Endodermal cell (in vitro differentiated cells): Measurements from ENCODE around the gene PLAC1. TPM values are rescaled to one million over a fixed set of nuclear protein-coding genes. Genes with fewer than 3 reads are reported as not detected.

Source experiments
- DNase-seq: peaks from one replicate; pipeline ENCODE4 v3.0.0-alpha.2; 2017
- H3K27ac ChIP-seq: 2 replicates; pipeline ENCODE4 v1.5.1; 2013; ENCODE audit warnings: mild to moderate bottlenecking, low read depth, low read length, moderate library complexity
- H3K27me3 ChIP-seq: 2 replicates; pipeline ENCODE4 v1.6.1; 2013; ENCODE audit warnings: mild to moderate bottlenecking, low read length, moderate library complexity; ENCODE audit not compliant: insufficient read depth, control insufficient read depth, poor library complexity, severe bottlenecking
- H3K36me3 ChIP-seq: 2 replicates; pipeline ENCODE4 v1.7.0; 2013; ENCODE audit warnings: mild to moderate bottlenecking, low read length, moderate library complexity; ENCODE audit not compliant: control insufficient read depth, insufficient read depth
- H3K4me1 ChIP-seq: one replicate; pipeline ENCODE4 v1.7.0; 2013; ENCODE audit warnings: low read length; ENCODE audit not compliant: control insufficient read depth, insufficient read depth
- H3K4me3 ChIP-seq: 2 replicates; pipeline ENCODE4 v1.5.1; 2013; ENCODE audit warnings: mild to moderate bottlenecking, low read length, moderate library complexity
- H3K9ac ChIP-seq: 2 replicates; pipeline ENCODE4 v1.6.1; 2013; ENCODE audit warnings: mild to moderate bottlenecking, low read length, moderate library complexity; ENCODE audit not compliant: poor library complexity, severe bottlenecking; ENCODE audit errors: extremely low read depth
- H3K9me3 ChIP-seq: 2 replicates; pipeline ENCODE4 v1.6.1; 2013; ENCODE audit warnings: mild to moderate bottlenecking, low read length, moderate library complexity; ENCODE audit not compliant: control insufficient read depth
- H3K27ac Mint-ChIP-seq: 2 replicates; pipeline ENCODE4 v1.8.0; 2020; ENCODE audit warnings: mixed read lengths
- H3K27me3 Mint-ChIP-seq: 2 replicates; pipeline ENCODE4 v1.8.0; 2021; ENCODE audit warnings: mild to moderate bottlenecking, mixed read lengths; ENCODE audit not compliant: insufficient read depth
- H3K36me3 Mint-ChIP-seq: 2 replicates; pipeline ENCODE4 v1.8.0; 2020; ENCODE audit warnings: low read depth, mixed read lengths
- H3K4me1 Mint-ChIP-seq: 2 replicates; pipeline ENCODE4 v1.8.0; 2020; ENCODE audit warnings: mixed read lengths
- H3K4me3 Mint-ChIP-seq: 2 replicates; pipeline ENCODE4 v1.8.0; 2020; ENCODE audit warnings: mild to moderate bottlenecking, moderate library complexity, mixed read lengths
- H3K9me3 Mint-ChIP-seq: 2 replicates; pipeline ENCODE4 v1.8.0; 2020; ENCODE audit warnings: mild to moderate bottlenecking, mixed read lengths
- CTCF ChIP-seq: fragments of 200-600 bp; sonication (generic); conservative IDR thresholded peaks from 2 replicates; pipeline ENCODE4 v1.5.0; 2021; ENCODE audit warnings: antibody characterized with exemption, mild to moderate bottlenecking
- WGBS, 2 experiments: methylation state at CpG; one replicate each; pipeline versions ENCODE4 v1.1.5 to v1.1.7; 2013; ENCODE audit warnings: missing lambda C conversion rate in 2 of 2, mixed read lengths in 1 of 2; ENCODE audit not compliant: insufficient coverage in 1 of 2, insufficient read length in 1 of 2; 5-methylcytosine and 5-hydroxymethylcytosine counted together
- total RNA-seq, 2 donors: library from RNA; stranded (reverse); fragmentation: NEBNext Ultra II Directional in 1 of 2; extraction: Animal tissue kit (Norgen Biotek cat#: 25700) in 1 of 2; gene quantifications; 2 replicates in 1 of 2; 3 replicates in 1 of 2; pipeline ENCODE4 v1.2.1, GENCODE V29; 2021

Gene PLAC1
- total RNA-seq, 2 donors from 2014 or later, result not detected

GRCh38 chrX:134634691-134635090, 23.6 kb downstream of the PLAC1 start:
- no peak for TF ChIP-seq CTCF
- no peak for DNase-seq
- H3K9me3 Mint-ChIP-seq, result peaks cover 37% of the 10 kb centered on the region
- no peaks in the 10 kb centered on the region for H3K36me3 ChIP-seq
- H3K9ac ChIP-seq, result no peak overlapping the region
- peaks cover 3% of the 10 kb centered on the region for H3K4me1 Mint-ChIP-seq
- H3K36me3 Mint-ChIP-seq, result no peaks in the 10 kb centered on the region
- H3K4me1 ChIP-seq, result no peaks in the 10 kb centered on the region
- H3K4me3 Mint-ChIP-seq, result no peak overlapping the region
- 94% methylated on average over 5 of the region's 5 CpGs; no CpG with 5 or more reads in 1 of the 2 experiments for WGBS, 2 experiments
- H3K9me3 ChIP-seq, result no peaks in the 10 kb centered on the region
- no peak overlapping the region for H3K27ac Mint-ChIP-seq
- no peaks in the 10 kb centered on the region for H3K27me3 ChIP-seq
- no peak overlapping the region for H3K27ac ChIP-seq
- no peak overlapping the region for H3K4me3 ChIP-seq
- H3K27me3 Mint-ChIP-seq, result no peaks in the 10 kb centered on the region

- peaks cover 3% of the 10 kb centered on the region for H3K4me1 Mint-ChIP-seq
- H3K4me1 ChIP-seq, result no peaks in the 10 kb centered on the region
- no peaks in the 10 kb centered on the region for H3K27me3 ChIP-seq
- H3K4me3 Mint-ChIP-seq, result no peak overlapping the region
- H3K4me3 ChIP-seq, result no peak overlapping the region
- DNase-seq, result no peak
- H3K27me3 Mint-ChIP-seq, result no peaks in the 10 kb centered on the region
- no peak overlapping the region for H3K27ac Mint-ChIP-seq
- no peak overlapping the region for H3K9ac ChIP-seq
- H3K36me3 ChIP-seq, result no peaks in the 10 kb centered on the region
- H3K27ac ChIP-seq, result no peak overlapping the region
- H3K36me3 Mint-ChIP-seq, result no peaks in the 10 kb centered on the region
- H3K9me3 Mint-ChIP-seq, result peaks cover 42% of the 10 kb centered on the region
- H3K9me3 ChIP-seq, result no peaks in the 10 kb centered on the region
- no peak for TF ChIP-seq CTCF
These were observed 24.4 kb downstream of the PLAC1 start for GRCh38 chrX:134633832-134634231.

- no peaks in the 10 kb centered on the region for H3K9me3 ChIP-seq
- H3K27ac Mint-ChIP-seq, result no peak overlapping the region
- no peak for DNase-seq
- no peaks in the 10 kb centered on the region for H3K4me1 ChIP-seq
- no peak overlapping the region for H3K4me3 ChIP-seq
- H3K9me3 Mint-ChIP-seq, result peaks cover 44% of the 10 kb centered on the region
- no peak overlapping the region for H3K4me3 Mint-ChIP-seq
- H3K36me3 Mint-ChIP-seq, result no peaks in the 10 kb centered on the region
- no CpG with 5 or more reads among the region's 2 CpGs for WGBS, 2 experiments
- no peaks in the 10 kb centered on the region for H3K27me3 ChIP-seq
- no peaks in the 10 kb centered on the region for H3K36me3 ChIP-seq
- H3K9ac ChIP-seq, result no peak overlapping the region
- H3K4me1 Mint-ChIP-seq, result peaks cover 3% of the 10 kb centered on the region
- TF ChIP-seq CTCF, result no peak
- no peak overlapping the region for H3K27ac ChIP-seq
- H3K27me3 Mint-ChIP-seq, result no peaks in the 10 kb centered on the region
These were observed 24.9 kb downstream of the PLAC1 start for GRCh38 chrX:134633394-134633793.
